ENCODE data around the gene HES7. TPM values are rescaled to one million over a fixed set of nuclear protein-coding genes. Genes with fewer than 3 reads are reported as not detected.
A peak's percentile ranks its signal among the peaks of the same experiment; 100 is the strongest.
"Not testable (repeated sequence)": the region's sequence is repeated elsewhere in the genome, so short reads cannot be mapped to it uniquely, and the experiment has no call there.

The HES7 gene
- total RNA-seq, 1 donor from 2014 or later, result not detected

DNA sequence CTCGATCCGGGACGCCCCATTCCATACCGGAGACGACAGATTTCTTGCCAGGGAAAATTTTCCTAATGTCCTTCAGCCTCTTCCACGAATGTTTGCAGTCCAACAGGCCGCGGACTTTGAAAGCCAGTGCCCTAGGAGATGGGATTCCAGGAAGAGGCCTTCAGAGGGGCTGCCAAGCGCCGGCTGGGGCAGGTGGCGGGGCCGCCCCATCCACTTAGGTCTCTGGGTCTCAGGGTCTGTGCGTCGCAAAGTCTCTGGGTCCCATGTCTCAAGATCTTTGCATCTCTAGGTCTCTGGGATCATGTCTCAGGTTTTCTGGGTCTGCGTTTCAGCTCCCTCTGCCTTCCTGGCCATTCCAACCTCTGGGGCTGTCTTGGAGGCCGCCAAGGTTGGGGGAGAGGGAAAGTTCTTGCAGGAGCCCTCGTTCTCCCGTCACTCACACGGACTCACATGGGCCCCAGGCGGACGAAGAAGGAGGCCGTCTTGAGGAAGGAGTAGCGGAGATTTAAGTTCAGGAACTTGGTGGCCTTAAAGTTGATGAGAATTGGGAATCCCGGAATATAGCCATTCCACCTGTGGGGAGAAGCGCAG, 43.6 kb downstream of the HES7 start:
- DNase-seq (no peak), ATAC-seq (peak; percentile 30)
- intact Hi-C loops (cut with micrococcal nuclease), result no loop called here

DNA sequence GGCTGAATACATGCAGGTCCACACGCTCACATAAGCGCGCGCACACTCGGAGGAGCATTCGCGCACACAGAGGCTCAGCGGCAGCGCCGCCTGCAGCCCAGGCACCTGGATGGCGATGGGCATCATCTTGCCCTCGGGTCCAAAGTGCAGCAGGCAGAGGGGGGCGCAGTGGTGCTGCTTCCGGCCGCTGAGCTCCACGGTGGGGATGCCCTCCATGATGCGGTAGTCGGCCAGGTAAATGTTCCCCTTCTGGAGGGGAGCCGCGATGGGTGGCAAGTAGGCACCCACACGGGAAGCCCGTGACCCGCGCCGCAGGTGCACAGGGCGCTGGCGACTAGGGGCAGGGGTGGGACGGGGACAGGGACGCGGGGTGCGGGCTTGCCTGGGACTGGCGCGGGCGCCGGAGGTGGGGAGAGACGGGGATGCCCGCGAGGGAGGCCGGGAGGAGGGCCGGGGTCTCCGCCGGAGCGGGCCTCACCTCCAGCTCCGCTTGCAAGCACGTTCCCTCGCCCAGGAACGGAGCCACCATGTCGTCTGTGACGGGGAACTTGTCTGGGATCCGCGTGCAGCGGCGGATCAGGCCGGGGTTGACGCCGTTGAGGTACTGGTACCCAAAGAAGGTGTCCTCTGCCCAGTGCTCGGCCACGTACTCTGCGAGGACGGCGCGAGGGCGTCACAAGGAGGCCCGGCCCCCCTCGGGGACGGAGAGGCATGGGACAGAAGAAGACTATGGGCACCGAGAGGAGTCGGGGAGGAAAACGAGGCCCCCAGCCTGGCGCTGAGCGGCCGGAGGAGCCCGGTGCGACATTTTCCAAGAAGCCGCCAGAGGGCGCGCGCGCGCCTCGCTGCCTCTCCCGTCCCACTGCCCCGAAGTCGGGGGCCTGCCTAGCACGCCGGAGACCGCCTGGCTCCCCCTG, 44.4 kb downstream of the HES7 start:
- intact Hi-C loops (cut with micrococcal nuclease), result no loop called here
- DNase-seq, result peak; percentile 83
- peak; percentile 95 for ATAC-seq

DNA sequence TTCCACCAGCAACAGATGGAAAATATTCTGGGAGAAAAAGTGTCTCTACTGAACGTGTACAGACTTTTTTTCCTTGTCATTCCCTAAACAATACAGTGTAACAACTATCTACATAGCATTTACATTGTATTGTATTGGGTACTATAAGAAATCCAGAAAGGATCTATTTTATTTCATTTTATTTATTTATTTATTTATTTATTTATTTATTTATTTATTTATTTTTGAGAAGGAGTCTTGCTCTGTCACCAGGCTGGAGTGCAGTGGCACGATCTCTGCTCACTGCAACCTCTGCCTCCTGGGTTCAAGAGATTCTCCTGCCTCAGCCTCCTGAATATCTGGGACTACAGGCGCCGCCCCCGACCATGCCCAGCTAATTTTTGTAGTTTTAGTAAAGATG, 46.0 kb downstream of the HES7 start:
- ATAC-seq; DNase-seq; intact Hi-C loops (cut with micrococcal nuclease): not testable (repeated sequence)

DNA sequence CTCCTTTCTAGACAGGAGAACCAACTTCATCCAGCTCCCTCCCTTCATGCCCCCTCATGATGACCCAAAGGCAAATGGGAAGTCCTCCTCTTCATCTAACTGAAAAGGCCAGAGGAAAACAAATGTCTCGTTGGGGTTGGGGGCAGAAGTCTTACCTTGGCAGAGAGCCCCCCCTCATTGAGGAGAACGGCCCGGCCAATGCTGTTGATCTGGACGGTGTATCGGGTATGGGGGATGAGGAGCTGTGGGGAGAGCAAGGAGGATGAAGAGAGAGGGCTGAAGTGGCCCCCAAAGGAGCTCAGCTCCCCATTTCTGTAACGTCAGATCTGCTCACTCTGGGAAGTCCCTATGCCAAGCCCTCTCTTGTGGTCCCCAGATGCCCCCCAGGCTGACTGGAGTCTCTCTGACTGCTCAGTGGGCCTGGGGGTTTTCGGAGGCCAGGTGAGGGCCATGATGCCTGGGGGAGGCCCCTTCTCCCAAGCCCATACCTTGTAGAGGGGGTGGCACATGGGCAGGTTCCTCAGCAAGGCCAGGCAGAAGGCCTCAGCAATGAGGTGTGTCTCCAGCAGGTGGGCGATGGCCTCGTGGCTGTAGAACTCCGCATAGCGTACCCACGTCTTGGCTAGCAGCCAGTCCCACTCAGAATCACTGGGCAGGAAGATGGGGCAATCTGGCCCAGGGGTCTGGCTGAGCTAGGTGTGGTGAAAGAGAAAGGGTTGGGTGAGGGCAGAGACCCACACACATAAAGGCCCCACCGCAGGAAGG, 47.2 kb downstream of the HES7 start:
- intact Hi-C loops (cut with micrococcal nuclease), result no loop called here
- DNase-seq (no peak), ATAC-seq (no peak)

DNA sequence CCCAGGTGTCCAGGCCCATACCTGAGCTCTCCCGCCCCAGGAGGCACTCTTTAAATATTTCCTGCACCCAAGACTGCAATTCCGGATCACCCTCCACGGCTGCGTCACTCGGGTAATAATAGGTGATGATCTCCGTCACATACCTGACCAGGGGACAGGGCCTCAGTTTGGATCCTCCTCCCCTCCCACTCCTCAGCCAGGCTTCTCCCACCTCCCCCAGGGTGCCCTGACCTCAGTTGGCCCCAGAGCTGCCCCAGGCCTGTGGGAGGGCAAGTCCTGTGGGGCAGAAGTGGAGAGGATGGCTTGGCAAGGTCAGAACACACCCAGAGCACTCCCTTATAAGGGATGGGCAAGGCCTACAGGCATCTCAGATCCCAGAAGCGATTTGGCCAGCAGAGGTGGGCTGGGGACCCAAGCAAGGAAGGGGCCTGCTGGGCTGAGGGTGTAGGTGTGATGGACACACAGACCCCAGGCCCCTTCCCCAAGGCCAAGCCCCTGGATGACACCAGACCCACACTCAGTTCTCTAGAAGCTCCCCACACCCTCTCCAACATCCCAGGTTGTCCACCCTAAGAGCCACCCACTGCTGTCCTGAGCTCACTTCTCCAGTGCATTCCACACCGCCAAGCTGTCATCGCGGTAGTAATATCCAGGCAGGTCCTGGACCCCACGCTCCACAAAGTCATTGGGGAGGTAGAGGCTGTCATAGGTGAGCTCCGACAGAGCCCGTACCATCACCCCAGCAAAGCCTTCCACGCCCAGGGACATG, 48.1 kb downstream of the HES7 start:
- intact Hi-C loops (cut with micrococcal nuclease), result no loop called here
- ATAC-seq, result no peak
- no peak for DNase-seq

DNA sequence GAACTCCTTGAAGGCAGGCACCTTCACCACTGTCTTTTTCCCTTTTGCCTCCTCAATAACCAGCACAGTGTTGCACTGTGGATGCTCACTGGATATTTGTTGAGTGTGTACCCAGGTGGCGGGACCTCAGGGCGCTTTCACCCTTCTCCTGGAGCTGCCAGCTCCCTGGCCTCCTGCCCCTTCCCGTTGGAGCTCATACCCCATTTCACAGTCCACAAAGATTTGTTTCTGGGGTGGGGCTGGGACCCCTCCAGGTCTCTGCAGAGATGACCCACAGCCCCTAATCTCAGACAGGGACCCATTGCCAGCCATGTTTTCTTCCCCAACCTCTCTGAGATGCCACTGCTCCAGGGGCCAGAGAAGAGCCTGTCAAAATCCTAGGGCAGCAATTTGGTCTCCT, 48.8 kb downstream of the HES7 start:
- no peak for DNase-seq
- no peak for ATAC-seq
- intact Hi-C loops (cut with micrococcal nuclease), result no loop called here

DNA sequence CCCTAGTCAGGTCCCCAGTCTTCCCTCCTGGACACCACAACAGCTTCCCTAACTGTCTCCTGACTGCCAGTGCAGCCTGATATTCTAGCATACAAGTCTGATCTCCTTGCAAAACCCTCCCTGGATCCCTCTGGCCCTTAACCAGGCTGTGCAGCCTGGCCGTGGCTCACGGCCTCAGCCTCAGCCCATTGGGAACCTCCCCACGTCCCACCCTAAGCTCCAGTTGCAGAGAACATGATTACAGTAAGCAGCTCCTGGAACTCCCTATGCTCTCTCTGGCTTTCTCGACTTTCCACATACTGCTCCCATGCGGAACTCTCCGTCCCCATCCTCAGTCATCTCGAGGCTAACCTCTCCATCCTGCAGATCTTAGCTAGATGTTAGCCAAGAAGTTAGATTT, 49.4 kb downstream of the HES7 start:
- ATAC-seq, result no peak

DNA sequence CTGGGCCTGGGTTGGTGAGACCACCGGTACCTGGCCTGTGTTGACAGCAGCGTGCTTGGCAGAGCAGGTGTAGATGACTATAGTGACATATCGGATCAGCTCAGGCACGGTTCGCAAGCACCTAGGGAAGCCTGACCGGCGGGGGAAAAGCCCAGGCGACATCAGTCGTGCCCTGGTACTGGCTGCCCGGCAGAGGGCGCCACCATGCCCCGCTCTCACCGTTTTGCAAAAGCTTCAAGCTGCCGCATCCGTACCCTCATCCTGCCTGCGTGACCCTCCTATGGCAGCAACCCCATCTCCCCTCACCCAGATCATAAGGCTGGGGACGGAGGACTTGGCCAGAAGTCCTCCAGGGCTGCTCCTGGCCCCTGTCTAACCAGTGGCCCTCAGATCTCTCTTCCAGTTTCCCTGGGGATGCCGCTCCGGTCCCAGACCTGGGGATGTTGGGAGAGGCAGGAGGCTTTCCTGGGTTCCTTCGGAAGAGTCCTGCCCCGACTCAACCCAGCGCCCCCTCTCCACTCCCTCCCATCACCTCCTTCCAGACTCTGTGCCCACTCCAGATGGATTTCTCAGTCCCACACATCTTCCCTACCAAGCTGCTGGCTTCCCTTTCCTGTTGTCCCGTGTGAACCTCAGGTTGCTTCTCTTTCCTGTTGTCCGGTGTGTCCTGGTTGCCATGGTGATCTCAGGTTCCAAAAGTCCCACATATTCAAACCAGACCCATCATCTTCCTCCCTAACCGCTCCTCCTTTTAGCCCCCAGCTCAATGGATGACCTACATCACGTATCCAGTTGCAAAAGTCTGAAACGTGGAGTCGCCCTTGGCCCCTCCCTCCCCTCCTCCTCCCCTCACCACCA, 50.0 kb downstream of the HES7 start:
- intact Hi-C loops (cut with micrococcal nuclease), result no loop called here
- ATAC-seq, result peak; percentile 74
- DNase-seq, result peak; percentile 77

More for the DNA sequence above, 49.4 kb downstream of the HES7 start:
- DNase-seq, result no peak
- intact Hi-C loops (cut with micrococcal nuclease), result no loop called here

DNA sequence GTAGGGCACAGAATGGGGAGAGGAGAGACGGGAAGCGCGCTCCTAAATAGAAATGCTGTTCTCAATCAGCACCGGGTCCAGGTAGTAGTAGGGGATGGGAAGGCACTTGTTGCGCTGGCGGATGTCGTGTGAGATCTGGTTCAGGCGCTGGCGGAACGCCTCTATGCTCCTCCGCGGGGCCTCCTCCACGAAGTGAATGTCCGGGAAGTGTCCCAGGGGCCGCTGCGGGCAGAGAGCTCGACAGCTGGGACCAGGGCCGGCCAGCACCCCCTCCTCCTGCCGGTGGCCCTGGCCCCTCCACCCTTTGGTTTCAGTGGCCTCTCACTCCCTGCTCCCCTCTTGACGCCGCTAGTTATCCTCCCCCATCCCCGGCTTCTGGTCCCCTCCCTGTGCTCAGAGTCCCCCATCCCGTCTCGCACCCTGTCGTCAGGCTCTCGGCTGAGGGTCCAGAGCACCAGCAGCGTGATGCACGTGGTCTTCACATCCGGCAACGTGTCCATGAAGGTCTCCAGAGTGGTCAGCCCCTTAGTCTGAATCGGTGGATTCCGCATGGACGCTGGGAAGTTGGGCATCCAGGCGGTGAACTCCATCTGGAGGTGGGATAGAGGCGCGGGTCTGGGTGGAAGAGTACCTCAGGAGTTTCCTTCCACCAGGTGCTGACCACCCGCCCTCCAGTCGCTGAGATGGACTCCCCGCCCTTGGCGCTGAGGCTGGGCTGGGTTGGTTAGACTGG, 51.0 kb downstream of the HES7 start:
- ATAC-seq (peak; percentile 28), DNase-seq (no peak)
- intact Hi-C loops (cut with micrococcal nuclease), result no loop called here

DNA sequence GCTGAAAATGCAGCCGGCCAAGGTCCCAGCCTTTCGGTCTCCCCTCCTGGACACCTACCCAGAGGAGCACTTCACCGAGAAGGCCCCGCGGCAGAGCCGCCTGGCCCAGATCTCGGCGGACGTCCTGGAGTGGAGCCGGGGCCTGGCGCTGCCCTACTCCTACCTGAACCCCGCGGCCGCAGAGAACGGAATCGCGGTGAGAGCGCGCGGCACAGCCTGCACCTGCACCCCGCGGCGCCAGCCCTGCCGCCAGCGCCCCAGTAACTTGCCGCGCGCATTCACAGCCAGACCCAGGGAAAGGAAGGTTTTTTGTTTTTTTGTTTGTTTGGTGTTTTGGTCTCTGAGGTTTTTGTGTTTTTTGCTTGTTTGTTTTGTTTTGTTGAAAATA, 51.6 kb downstream of the HES7 start:
- ATAC-seq (no peak), DNase-seq (no peak)
- intact Hi-C loops (cut with micrococcal nuclease), result no loop called here

DNA sequence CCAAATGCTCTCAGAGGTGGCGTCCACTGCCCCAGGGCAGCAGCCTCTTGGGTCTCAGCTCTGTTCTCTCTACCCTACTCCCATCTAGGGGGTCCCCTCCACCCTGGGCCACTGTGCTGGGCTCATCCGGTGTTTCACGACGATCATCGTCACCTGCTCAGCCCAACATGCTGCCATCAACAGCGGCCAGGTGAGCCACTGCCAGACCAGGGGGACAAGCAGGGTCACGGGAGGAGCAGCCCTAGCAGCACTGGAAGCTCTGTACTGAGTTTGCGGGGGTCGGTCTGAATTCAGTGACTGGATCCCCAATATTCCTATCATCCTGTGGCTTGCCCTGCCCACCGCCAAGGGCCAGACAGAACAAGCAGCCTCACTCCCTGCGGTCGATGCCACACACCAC, 52.4 kb downstream of the HES7 start:
- no peak for ATAC-seq
- intact Hi-C loops (cut with micrococcal nuclease), result no loop called here
- DNase-seq, result no peak

Small RNAs within 50 kb of the gene (microRNA-seq; reads per million reads assigned to microRNA genes)
- gene MIR4314 (ENCODE audit: borderline number of aligned reads), result not detected
- gene MIR6883 (ENCODE audit: borderline number of aligned reads), result not detected

Other genes starting within 250 kb of the HES7 start
- 13.1 TPM for gene CHD3, start 235.3 kb downstream of the HES7 start, total RNA-seq
- 1.1 TPM for gene RNF227, start 207.8 kb downstream of the HES7 start, total RNA-seq
- gene KCNAB3, start 194.2 kb downstream of the HES7 start, total RNA-seq, result 0.52 TPM
- gene TRAPPC1, start 192.2 kb downstream of the HES7 start, total RNA-seq, result 107 TPM
- gene CNTROB, start 191.9 kb downstream of the HES7 start, total RNA-seq, result 10.8 TPM
- gene GUCY2D, start 121.5 kb downstream of the HES7 start, total RNA-seq, result not detected
- gene ALOX15B, start 85.0 kb downstream of the HES7 start, total RNA-seq, result not detected
- not detected for gene ALOX12B, start 36.4 kb downstream of the HES7 start, total RNA-seq
- not detected for gene ALOXE3, start 5.6 kb downstream of the HES7 start, total RNA-seq
- gene PER1, start 28.3 kb upstream of the HES7 start, total RNA-seq, result 126 TPM
- 62.3 TPM for gene VAMP2, start 38.8 kb upstream of the HES7 start, total RNA-seq
- gene TMEM107, start 52.3 kb upstream of the HES7 start, total RNA-seq, result 5.2 TPM
- 9.4 TPM for gene BORCS6, start 66.1 kb upstream of the HES7 start, total RNA-seq
- gene AURKB, start 86.5 kb upstream of the HES7 start, total RNA-seq, result 0.47 TPM
- 16.2 TPM for gene CTC1, start 124.0 kb upstream of the HES7 start, total RNA-seq
- gene PFAS, start 125.2 kb upstream of the HES7 start, total RNA-seq, result 12.1 TPM
- 24.9 TPM for gene RANGRF, start 164.6 kb upstream of the HES7 start, total RNA-seq
- 2.2 TPM for gene SLC25A35, start 171.3 kb upstream of the HES7 start, total RNA-seq
- gene ARHGEF15, start 186.1 kb upstream of the HES7 start, total RNA-seq, result 17.8 TPM
- not detected for gene ODF4, start 215.7 kb upstream of the HES7 start, total RNA-seq

All from left ventricle myocardium superior (tissue), 1 donor.